ENCODE measurements around the gene NUMB. TPM values are rescaled to one million over a fixed set of nuclear protein-coding genes. Genes with fewer than 3 reads are reported as not detected.

NUMB gene
- total RNA-seq, 2 experiments from 2014 or later = 35.7 to 54.9 TPM

DNA sequence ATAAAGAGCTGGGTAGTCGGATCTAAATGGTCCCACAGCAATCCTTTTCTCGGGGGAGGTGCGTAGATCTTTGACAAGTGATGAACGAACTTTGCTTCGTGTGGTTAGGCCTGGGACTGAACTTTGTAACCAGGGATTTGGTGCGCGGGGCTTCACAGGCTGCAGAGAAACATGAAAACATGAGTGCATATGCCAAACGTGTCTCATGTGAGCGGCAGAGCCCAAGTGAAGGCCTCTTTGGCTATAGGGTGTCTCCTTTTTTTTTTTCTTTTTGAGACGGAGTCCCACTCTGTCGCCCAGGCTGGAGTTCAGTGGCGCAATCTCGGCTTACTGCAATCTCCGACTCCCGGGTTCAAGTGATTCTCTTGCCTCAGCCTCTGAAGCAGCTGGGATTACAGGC lies 20.3 kb upstream of the NUMB start:
- Mint-ChIP-seq H3K27ac (no peak overlapping the region), H3K9me3 (ENCODE audit: low read depth) (no peaks in the 10 kb centered on the region), H3K4me1 (no peaks in the 10 kb centered on the region), H3K27me3 (no peaks in the 10 kb centered on the region), H3K4me3 (no peak overlapping the region), H3K36me3 (ENCODE audit: low read depth) (no peaks in the 10 kb centered on the region)
- intact Hi-C loops (cut with DNase I, micrococcal nuclease) = no loop called here
- DNase-seq (no peak), ATAC-seq (no peak)
- CTCF ChIA-PET = interaction anchor here (0.9 to 1.5 kb wide), 2 partner anchors 89 to 184 kb away, joined by 3 to 7 read pairs; no protein-coding TSS in a partner anchor
- POLR2A ChIA-PET = no interaction called here

DNA sequence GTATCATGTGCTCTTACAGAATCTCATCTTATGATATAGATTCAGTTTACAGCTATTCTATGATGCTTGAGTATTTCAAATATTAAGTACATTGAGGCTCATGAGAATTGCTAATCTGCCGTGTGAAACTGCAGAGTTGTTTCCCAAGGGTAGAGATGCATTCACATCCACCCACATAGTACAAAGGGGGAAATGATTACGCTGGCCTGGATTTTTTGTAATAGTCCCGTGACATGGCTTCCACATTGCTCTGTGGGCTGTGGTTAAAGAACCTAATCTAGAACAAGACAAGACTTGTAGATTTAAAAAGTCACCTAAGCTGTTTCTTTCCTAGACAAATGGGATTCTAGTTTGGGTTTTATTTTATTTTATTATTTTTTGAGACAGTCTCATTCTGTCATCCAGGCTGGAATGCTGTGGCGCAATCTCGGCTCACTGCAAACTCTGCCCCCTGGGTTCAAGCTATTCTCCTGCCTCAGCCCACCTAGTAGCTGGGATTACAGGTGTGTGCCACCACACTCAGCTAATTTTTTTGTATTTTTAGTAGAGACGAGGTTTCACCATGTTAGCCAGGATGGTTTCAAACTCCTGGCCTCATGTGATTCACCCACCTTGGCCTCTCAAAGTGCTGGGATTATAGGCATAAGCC lies 19.4 kb upstream of the NUMB start:
- CTCF ChIA-PET = interaction anchor here (0.6 to 1.1 kb wide), 3 partner anchors 10 to 329 kb away, joined by 3 to 4 read pairs (median 3); no protein-coding TSS in a partner anchor
- peak; percentile 39 for ATAC-seq
- H3K9me3 Mint-ChIP-seq (ENCODE audit: low read depth) = no peaks in the 10 kb centered on the region
- intact Hi-C loops (cut with DNase I, micrococcal nuclease) = no loop called here
- no peak overlapping the region for H3K27ac Mint-ChIP-seq
- POLR2A ChIA-PET = interaction anchor here (0.7 kb wide), 1 partner anchor 419 kb away, joined by 3 read pairs; no protein-coding TSS in a partner anchor
- DNase-seq = peak; percentile 15
- no peaks in the 10 kb centered on the region for H3K4me1 Mint-ChIP-seq
- H3K36me3 Mint-ChIP-seq (ENCODE audit: low read depth) = no peaks in the 10 kb centered on the region
- H3K4me3 Mint-ChIP-seq = no peak overlapping the region
- no peaks in the 10 kb centered on the region for H3K27me3 Mint-ChIP-seq

DNA sequence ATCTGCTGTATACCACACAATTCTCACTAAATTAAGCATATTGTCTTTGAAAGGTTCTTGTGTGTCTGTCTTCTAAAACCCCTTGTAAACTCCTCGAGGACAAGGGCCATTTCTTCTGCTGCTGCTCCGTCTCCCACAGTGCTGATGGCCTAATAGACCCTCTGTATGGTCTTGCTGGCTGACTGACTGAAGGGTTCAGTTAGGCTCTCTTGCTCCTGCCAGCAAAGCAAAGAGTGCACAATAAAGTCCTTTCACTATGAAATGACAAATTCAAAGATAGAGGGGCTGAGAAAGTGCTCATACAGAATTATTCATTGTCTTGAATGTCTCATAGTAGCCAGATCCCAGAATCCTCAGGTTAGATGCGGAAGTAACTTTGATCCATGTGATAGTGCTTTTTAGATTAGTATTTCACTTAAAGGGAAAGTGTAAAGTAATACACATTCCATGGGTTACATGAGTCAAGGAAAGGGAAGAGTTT lies 18.1 kb upstream of the NUMB start:
- no peaks in the 10 kb centered on the region for H3K4me1 Mint-ChIP-seq
- DNase-seq (no peak), ATAC-seq (no peak)
- CTCF ChIA-PET = interaction anchor here (1.0 to 1.1 kb wide), 2 partner anchors 14 to 93 kb away, joined by 3 to 5 read pairs; no protein-coding TSS in a partner anchor
- POLR2A ChIA-PET = no interaction called here
- H3K27me3 Mint-ChIP-seq = no peaks in the 10 kb centered on the region
- H3K9me3 Mint-ChIP-seq (ENCODE audit: low read depth) = no peaks in the 10 kb centered on the region
- no peak overlapping the region for H3K27ac Mint-ChIP-seq
- intact Hi-C loops (cut with DNase I, micrococcal nuclease) = no loop called here
- no peaks in the 10 kb centered on the region for H3K36me3 Mint-ChIP-seq (ENCODE audit: low read depth)
- no peak overlapping the region for H3K4me3 Mint-ChIP-seq

DNA sequence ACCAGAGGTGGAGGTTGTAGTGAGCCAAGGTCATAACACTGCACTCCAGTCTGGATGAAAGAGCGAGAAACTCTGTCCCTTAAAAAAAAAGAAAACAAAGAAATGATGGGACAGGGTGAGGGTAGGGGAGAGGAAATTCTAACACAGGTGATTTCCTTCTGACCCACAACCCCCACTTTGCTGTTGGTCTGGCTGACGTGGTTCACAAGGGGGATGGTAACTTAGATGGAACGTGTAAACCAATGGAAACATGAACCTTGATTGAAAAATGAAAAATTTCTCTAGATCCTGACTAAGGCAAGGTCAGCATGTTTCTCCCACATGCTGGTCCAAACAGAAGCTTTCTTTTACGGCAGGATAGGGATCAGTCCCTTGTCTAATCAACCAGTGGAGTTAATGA lies 16.6 kb upstream of the NUMB start:
- intact Hi-C loops (cut with DNase I, micrococcal nuclease) = loop anchor here in 1 of 2 experiments (5.0 kb wide), 1 partner anchor 238 kb away; the partner anchor contains the start of gene PAPLN
- no peak for DNase-seq
- no peaks in the 10 kb centered on the region for H3K9me3 Mint-ChIP-seq (ENCODE audit: low read depth)
- no peaks in the 10 kb centered on the region for H3K27me3 Mint-ChIP-seq
- no peak for ATAC-seq
- H3K27ac Mint-ChIP-seq = no peak overlapping the region
- CTCF ChIA-PET = interaction anchor here (0.6 to 1.0 kb wide), 3 partner anchors 149 to 429 kb away, joined by 3 to 4 read pairs (median 3); no protein-coding TSS in a partner anchor
- H3K4me1 Mint-ChIP-seq = no peaks in the 10 kb centered on the region
- no peaks in the 10 kb centered on the region for H3K36me3 Mint-ChIP-seq (ENCODE audit: low read depth)
- no peak overlapping the region for H3K4me3 Mint-ChIP-seq
- POLR2A ChIA-PET = no interaction called here

DNA sequence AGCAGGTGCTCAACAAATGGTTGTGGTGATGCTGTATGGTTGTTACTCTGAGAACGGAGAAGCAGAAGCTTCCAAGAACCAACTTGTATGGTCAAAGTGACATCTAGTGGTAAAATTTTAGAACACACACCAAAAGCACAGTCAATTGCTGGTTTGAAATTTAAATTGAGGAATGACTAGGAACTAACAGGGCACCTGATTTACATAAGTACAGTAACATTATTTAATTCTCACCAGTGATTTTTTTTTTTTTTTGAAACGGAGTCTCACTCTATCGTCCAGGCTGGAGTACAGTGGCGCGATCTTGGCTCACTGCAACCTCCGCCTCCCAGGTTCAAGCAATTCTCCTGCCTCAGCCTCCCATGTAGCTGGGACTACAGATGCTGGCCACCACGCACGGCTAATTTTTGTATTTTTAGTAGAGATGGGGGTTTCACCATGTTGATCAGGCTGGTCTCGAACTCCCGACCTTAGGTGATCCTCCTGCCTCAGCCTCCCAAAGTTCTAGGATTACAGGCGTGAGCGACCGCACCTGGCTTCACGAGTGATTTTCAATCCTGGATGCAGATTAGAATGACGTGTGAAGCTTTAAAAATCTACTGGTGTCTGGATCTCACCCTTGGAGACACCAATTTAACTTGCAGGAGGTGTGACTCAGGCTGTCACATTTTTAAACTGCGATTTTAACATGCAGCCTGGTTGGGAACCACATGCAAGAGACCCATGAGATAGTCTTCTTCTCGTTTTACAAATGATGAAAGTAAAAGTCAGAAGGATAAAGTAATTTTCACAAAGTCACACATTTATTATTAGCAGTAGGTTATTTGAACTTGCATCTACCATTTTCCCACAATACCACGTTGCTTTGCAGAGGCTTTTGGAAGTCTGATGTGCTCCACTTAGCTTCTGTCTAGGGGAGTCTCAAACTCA lies 14.1 kb upstream of the NUMB start:
- Mint-ChIP-seq H3K4me3 (no peak overlapping the region), H3K9me3 (ENCODE audit: low read depth) (no peaks in the 10 kb centered on the region), H3K4me1 (peaks cover 15% of the 10 kb centered on the region), H3K36me3 (ENCODE audit: low read depth) (no peaks in the 10 kb centered on the region), H3K27ac (no peak overlapping the region), H3K27me3 (no peaks in the 10 kb centered on the region)
- DNase-seq (no peak), ATAC-seq (peak; percentile 32)
- CTCF ChIA-PET = interaction anchor here (0.6 to 3.3 kb wide), 44 partner anchors 8 to 524 kb away, joined by 3 to 65 read pairs (median 4); partner anchors contain the start of genes NUMB and PSEN1
- POLR2A ChIA-PET = interaction anchor here (0.6 to 1.0 kb wide), 3 partner anchors 9 to 408 kb away, joined by 4 to 8 read pairs (median 4); partner anchors contain the start of gene NUMB
- intact Hi-C loops (cut with DNase I, micrococcal nuclease) = loop anchor here (1.0 to 5.0 kb wide), 3 partner anchors 177 to 299 kb away; partner anchors contain the start of gene PAPLN (in 1 of the 2)

DNA sequence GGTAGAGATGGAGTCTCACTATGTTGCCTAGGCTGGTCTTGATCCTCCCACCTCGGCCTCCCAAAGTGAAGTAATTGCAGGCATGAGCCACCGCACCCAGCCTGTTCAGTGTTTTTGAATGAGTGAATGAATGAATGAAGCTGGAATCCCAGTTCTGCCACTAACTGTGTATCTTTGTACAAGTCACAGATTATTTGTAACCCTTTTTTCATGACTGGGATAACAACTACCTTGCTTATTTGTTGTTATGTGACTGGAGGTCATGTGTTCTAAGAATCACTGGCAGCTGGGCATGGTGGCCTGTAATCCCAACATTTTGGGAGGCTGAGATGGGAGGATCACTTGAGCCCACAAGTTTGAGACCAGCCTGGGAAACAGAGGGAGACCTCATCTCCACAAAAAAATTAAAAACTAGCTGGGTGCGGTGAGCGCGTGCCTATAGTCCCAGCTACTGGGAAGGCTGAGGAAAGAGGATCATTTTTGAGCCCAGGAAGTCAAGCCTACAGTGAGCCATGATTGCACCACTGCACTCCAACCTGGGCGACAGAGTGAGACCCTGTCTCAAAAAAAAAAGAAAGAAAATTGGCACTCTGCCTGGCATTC lies 13.3 kb upstream of the NUMB start:
- intact Hi-C loops (cut with DNase I, micrococcal nuclease) = loop anchor here (1.0 to 5.0 kb wide), 3 partner anchors 176 to 298 kb away; partner anchors contain the start of gene PAPLN (in 1 of the 2)
- Mint-ChIP-seq H3K9me3 (ENCODE audit: low read depth) (no peaks in the 10 kb centered on the region), H3K27me3 (no peaks in the 10 kb centered on the region), H3K4me1 (peaks cover 23% of the 10 kb centered on the region), H3K36me3 (ENCODE audit: low read depth) (no peaks in the 10 kb centered on the region), H3K27ac (no peak overlapping the region), H3K4me3 (no peak overlapping the region)
- ATAC-seq (no peak), DNase-seq (no peak)
- ChIA-PET POLR2A (interaction anchor here (0.6 to 1.0 kb wide), 2 partner anchors 13 to 407 kb away, joined by 4 read pairs; partner anchors contain the start of gene NUMB), CTCF (interaction anchor here (0.5 to 3.3 kb wide), 42 partner anchors 8 to 1167 kb away, joined by 3 to 65 read pairs (median 4); partner anchors contain the start of genes NUMB and PSEN1)

DNA sequence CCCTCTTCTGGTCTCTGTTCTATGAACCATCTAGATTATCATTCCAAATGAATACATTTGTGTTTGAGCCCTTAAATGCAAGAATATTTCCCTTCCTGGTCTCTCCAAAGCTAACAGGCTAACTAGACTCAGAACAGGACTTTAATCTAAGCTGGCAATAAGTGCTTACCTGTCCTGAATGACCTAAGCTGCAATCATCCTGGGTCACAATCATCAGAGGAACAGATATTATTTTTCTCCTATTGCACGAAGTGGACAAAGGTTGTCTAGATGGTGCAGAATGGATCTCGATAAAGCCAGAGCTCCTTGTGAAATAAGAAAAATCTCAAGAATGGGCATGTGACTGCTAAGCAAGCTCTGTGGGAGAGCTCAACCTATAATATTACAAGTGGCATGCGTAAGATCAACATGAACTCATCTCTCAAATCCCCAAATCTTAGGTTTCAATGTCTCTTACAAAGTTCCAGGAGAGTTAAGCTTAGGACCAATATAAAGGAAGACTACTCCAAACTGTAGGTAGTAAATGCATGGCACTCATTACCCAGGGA lies 10.6 kb upstream of the NUMB start:
- peaks cover 43% of the 10 kb centered on the region for H3K4me1 Mint-ChIP-seq
- no peak overlapping the region for H3K27ac Mint-ChIP-seq
- no peaks in the 10 kb centered on the region for H3K9me3 Mint-ChIP-seq (ENCODE audit: low read depth)
- DNase-seq = no peak
- POLR2A ChIA-PET = no interaction called here
- ATAC-seq = no peak
- no peaks in the 10 kb centered on the region for H3K36me3 Mint-ChIP-seq (ENCODE audit: low read depth)
- CTCF ChIA-PET = interaction anchor here (0.7 to 3.3 kb wide), 6 partner anchors 10 to 296 kb away, joined by 3 to 21 read pairs (median 6); partner anchors contain the start of gene NUMB
- intact Hi-C loops (cut with DNase I, micrococcal nuclease) = loop anchor here (5.0 kb wide), 3 partner anchors 77 to 952 kb away; a partner anchor contains a TSS
- no peaks in the 10 kb centered on the region for H3K27me3 Mint-ChIP-seq
- no peak overlapping the region for H3K4me3 Mint-ChIP-seq

DNA sequence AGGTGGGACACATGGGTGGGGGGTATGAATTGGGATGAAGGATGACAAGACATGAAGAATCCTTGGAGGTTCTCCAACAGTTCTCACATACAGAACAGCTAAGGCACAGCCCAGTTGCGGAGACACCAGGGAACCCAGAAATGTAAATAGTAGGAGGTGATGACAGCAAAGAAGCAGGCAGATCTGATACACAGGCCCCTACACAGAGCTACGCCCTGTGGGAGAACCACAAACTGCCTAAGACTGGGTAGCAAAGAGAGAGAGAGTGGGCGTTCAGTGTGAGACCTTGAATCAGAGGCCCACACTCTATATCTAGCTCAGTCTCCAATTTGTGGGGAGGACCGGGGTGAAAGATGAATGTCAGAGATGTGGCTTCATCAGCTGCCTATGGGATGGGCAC lies 9.5 kb upstream of the NUMB start:
- ChIA-PET CTCF (interaction anchor here (0.8 to 3.3 kb wide), 8 partner anchors 9 to 308 kb away, joined by 3 to 21 read pairs (median 5); partner anchors contain the start of gene NUMB), POLR2A (interaction anchor here (0.9 to 1.6 kb wide), 7 partner anchors 9 to 419 kb away, joined by 3 to 7 read pairs (median 4); partner anchors contain the start of genes NUMB, RIOX1 and ZNF410)
- intact Hi-C loops (cut with DNase I, micrococcal nuclease) = loop anchor here (1.0 to 5.0 kb wide), 5 partner anchors 9 to 950 kb away; partner anchors contain the start of gene NUMB (in 2 of the 2)
- Mint-ChIP-seq H3K27me3 (no peaks in the 10 kb centered on the region), H3K27ac (peak overlapping the region; percentile 87), H3K36me3 (ENCODE audit: low read depth) (no peaks in the 10 kb centered on the region), H3K9me3 (ENCODE audit: low read depth) (no peaks in the 10 kb centered on the region), H3K4me3 (peak overlapping the region; percentile 32), H3K4me1 (peaks cover 53% of the 10 kb centered on the region)
- DNase-seq = peak; percentile 72
- ATAC-seq = peak; percentile 80

DNA sequence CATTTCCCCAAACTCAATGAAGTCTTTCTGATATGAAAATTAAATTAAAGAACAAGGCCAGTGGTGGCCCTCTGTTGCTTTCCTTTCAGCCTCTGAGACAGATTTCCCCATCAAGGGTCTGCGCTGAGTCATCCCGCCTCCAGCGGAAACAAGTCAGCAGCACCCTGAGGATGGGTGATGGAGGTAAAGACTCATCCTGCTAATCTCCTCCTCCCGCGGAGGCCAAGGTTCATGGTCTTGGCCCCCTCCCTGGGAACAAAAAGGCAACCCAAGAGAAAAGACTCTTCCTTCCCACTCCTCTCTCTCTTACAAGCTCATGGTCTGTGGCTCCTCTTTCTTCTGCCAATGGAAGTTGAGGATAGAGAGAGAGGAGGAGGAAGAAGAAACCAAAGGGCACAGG lies 9.0 kb upstream of the NUMB start:
- no peaks in the 10 kb centered on the region for H3K36me3 Mint-ChIP-seq (ENCODE audit: low read depth)
- ChIA-PET POLR2A (interaction anchor here (0.9 to 1.6 kb wide), 7 partner anchors 9 to 419 kb away, joined by 3 to 7 read pairs (median 4); partner anchors contain the start of genes NUMB, RIOX1 and ZNF410), CTCF (interaction anchor here (0.8 to 3.3 kb wide), 7 partner anchors 8 to 308 kb away, joined by 3 to 21 read pairs (median 3); partner anchors contain the start of gene NUMB)
- H3K9me3 Mint-ChIP-seq (ENCODE audit: low read depth) = no peaks in the 10 kb centered on the region
- ATAC-seq = peak; percentile 63
- H3K4me1 Mint-ChIP-seq = peaks cover 55% of the 10 kb centered on the region
- H3K4me3 Mint-ChIP-seq = peak overlapping the region; percentile 32
- peak; percentile 89 for DNase-seq
- intact Hi-C loops (cut with DNase I, micrococcal nuclease) = loop anchor here (1.0 to 5.0 kb wide), 5 partner anchors 9 to 950 kb away; partner anchors contain the start of gene NUMB (in 2 of the 2)
- peak overlapping the region; percentile 87 for H3K27ac Mint-ChIP-seq
- H3K27me3 Mint-ChIP-seq = no peaks in the 10 kb centered on the region

DNA sequence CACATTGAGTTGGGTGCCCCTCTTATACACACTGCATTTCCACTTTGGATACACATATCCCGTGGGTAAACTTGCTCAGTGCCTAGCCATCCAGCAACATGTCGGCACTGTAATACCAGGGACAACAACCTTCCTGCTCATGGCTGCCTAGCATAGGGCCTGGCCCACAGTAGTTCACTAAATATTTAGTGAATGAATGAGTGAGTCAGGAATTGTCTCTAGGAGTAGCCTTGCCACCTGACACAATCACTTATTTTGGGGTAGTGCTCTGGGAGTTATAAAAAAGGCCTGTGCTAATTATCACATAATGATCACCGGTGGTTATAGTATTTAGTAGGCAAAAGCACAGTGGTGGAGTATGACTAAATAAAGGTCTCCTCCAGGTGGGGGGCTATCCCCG lies 8.5 kb upstream of the NUMB start:
- intact Hi-C loops (cut with DNase I, micrococcal nuclease) = loop anchor here (1.0 to 5.0 kb wide), 5 partner anchors 9 to 950 kb away; partner anchors contain the start of gene NUMB (in 2 of the 2)
- no peaks in the 10 kb centered on the region for H3K27me3 Mint-ChIP-seq
- no peaks in the 10 kb centered on the region for H3K9me3 Mint-ChIP-seq (ENCODE audit: low read depth)
- peak overlapping the region; percentile 87 for H3K27ac Mint-ChIP-seq
- POLR2A ChIA-PET = interaction anchor here (1.4 to 1.6 kb wide), 2 partner anchors 24 to 420 kb away, joined by 3 to 4 read pairs; partner anchors contain the start of genes RIOX1 and ZNF410
- CTCF ChIA-PET = interaction anchor here (1.0 to 3.3 kb wide), 3 partner anchors 8 to 172 kb away, joined by 3 to 21 read pairs (median 12); partner anchors contain the start of gene NUMB
- H3K4me3 Mint-ChIP-seq = no peak overlapping the region
- ATAC-seq = no peak
- no peak for DNase-seq
- H3K4me1 Mint-ChIP-seq = peaks cover 56% of the 10 kb centered on the region
- H3K36me3 Mint-ChIP-seq (ENCODE audit: low read depth) = no peaks in the 10 kb centered on the region
